SK-MEL-5 (cell line): ENCODE results near the gene CASP4. TPM values are rescaled to one million over a fixed set of nuclear protein-coding genes. Genes with fewer than 3 reads are reported as not detected.
"Not testable (repeated sequence)": the region's sequence is repeated elsewhere in the genome, so short reads cannot be mapped to it uniquely, and the experiment has no call there.

ENCODE experiments used
- DNase-seq: peaks from one replicate; pipeline ENCODE4 v3.0.0-alpha.2; 2016; ENCODE audit warnings: low read depth, low spot score
- in situ Hi-C: cut with HindIII; loops from 2 replicates; pipeline ENCODE4 v1.10.0; 2016; ENCODE audit warnings: low sequenced_read_pairs, high pct_unique_total_duplicates, low pct_unique_long_range_greater_than_20kb
- polyA plus RNA-seq, 2 experiments: library from polyadenylated mRNA; depleted of rRNA; stranded (reverse); fragments of >200 nt; gene quantifications; 2 replicates each; pipeline ENCODE4 v1.2.3, GENCODE V29; 2015
- total RNA-seq: library from RNA; depleted of rRNA; stranded (reverse); fragments of >200 nt; shearing (Covaris generic); gene quantifications from 2 replicates; pipeline ENCODE4 v1.2.3, GENCODE V29; 2014; rRNA removed

The CASP4 gene
- 91.5 and 96.1 TPM in 2 replicates for total RNA-seq
- polyA plus RNA-seq (2015; cell fraction: cytosol; rRNA removed): 53.2 and 54.5 TPM in 2 replicates
- 45.0 and 56.7 TPM in 2 replicates for polyA plus RNA-seq (2015; cell fraction: nucleus; rRNA removed)

DNA sequence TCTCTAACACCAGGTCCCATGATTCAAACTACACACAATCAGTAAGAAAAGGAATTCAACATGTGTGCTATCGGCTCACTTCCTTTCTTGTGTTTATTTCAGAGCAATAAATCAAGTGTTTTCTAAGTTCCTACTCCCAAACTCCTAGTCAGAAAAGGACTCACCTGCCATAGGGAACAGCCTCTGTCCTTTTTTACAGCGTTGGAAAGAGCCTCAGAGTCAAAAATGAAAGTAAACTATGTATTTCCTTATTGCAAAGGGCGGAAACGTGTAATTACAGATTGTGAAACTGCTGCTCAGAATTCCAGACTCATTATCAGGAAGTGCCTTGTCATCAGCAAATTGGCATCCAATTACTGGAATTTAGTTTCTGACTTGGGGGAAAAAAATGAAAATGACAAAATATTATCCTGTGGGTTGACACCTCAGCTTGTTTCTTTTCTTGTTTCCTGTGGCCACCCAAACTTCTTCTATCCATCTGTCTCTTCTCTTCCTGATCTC, at the start of gene CASP4:
Gene CASP4 (minus strand): TSS at position 220 of the 501 bp plus-strand sequence. CDS start 49 bp downstream, at position 171.
- in situ Hi-C loops: no loop called here
- DNase-seq: peak; percentile 60

DNA sequence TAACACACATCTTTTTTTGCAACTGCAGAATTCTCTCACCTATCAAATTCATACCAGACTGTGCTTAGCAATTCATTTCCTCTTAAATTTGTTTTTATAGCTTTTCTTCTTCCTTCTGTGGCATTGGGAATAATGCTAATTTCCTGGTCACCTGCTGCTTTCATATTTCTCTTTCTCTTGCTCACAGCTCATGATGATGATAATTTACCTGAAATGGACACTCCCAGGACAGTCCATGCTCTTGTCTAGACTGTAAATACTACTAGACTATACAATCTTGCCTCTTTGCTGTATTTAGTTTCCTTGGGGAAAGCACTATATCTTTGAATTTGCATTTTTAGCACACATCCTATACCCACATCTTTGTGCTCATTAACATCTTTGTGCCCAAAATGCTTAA, 39.1 kb upstream of the CASP4 start:
- in situ Hi-C loops: no loop called here
- no peak for DNase-seq

DNA sequence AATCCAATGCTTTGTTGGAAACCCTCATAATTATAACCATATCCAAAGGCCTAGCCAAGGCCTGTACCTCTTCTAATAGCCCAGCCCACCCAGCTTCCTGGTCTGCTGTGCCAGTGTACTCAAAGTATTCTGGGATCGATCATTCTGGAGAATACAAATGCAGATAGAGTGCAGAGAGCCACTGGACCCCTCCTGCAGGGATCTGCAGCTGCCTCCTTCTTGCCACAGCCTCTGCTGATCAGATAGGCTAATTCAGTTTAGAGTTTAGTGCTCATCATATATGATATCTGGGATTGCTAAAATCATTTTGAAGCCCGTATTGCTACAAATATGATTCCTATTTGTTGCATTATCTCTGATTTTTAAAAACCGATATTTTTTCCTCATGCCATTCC, 37.1 kb upstream of the CASP4 start:
- in situ Hi-C loops: no loop called here
- DNase-seq: no peak

DNA sequence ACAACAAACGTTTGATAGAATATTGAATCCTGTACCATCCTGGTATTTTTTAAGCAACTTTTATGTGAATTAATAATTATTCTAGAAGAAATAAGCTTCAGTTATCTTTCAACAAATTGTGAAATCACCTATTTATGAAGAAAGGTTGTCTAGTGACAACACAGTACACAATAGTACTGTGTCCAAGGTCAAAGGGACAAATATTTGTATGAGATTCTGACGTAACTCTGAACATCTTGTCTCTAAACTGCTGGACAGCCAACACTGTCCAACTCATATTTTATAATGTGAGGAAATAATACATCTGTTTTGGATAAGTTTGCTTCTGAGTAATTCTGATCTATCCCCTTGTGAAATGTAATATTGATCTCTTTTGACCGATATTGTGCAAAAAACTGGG, 35.6 kb upstream of the CASP4 start:
- DNase-seq: no peak
- in situ Hi-C loops: no loop called here

DNA sequence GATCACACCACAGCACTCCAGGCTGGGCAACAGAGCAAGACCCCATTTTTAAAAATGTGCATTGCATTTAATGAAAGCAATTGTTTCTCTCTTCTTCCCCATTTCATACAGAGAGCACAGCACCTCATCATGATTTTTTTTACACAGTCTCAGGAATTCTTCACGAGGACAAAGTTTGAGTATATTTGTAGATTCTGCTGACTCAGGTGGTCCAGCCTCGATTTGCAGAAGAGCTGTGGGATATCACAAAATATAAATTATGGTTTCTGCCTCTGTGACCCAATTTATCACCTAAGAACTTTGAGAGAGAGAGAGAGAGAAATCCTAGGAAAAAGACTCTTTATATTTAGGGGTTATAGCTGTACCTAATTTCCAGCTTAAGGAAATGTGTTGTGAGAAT, 34.8 kb upstream of the CASP4 start:
- in situ Hi-C loops: no loop called here
- no peak for DNase-seq

DNA sequence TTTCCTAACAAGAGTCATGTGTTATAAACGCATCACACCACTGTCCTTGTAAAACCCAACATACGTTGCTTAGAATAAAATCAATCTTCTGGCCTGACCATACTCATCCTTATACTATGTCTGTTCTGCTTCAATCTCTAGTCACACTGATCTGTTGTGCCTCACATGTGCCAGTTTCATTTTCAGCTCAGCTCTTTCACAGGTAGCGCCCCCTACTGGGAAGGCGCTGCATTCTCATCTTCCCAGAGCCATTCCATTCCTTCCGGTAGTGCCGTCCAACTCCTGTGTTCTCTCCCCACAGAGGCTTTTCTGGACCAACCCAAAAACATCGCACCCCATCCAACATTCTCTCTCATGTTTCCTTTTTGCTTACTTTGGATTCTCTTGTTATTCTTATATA, 32.4 kb upstream of the CASP4 start:
- no peak for DNase-seq
- in situ Hi-C loops: no loop called here

DNA sequence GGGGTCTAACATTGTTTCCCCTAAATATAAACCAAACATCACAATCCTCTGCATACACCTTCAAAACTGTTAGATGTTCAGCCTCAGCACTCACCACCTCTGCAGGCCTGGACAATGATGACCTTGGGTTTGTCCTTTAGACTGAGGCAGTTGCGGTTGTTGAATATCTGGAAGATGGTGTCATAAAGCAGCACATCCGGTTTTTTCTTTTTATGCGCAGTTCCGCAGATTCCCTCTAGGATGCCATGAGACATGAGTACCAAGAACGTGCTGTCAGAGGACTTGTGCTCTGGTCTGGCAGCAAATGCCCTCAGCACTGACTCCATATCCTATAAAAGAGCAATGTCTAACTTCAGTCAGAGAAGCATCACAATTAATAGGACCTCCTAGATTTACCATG, 31.8 kb upstream of the CASP4 start:
- in situ Hi-C loops: no loop called here
- peak; percentile 13 for DNase-seq

DNA sequence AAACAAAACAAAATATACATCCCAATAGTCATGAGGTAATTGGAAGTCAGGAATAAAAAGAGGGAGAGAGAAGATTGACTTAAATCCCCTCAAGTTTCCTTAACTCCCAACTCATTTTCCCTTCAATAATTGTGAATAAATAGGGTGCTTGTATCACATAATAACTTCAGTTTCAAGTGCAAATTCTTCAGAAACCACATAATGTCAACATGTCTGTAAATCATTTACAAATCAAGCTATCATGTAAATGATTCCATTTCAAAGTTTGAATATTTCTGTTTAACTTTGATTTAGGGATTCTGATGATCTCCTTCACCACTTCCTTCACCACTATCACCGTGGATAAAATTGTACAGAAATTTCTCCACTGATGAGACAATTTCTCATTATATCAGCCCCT, 31.3 kb upstream of the CASP4 start:
- in situ Hi-C loops: no loop called here
- no peak for DNase-seq

DNA sequence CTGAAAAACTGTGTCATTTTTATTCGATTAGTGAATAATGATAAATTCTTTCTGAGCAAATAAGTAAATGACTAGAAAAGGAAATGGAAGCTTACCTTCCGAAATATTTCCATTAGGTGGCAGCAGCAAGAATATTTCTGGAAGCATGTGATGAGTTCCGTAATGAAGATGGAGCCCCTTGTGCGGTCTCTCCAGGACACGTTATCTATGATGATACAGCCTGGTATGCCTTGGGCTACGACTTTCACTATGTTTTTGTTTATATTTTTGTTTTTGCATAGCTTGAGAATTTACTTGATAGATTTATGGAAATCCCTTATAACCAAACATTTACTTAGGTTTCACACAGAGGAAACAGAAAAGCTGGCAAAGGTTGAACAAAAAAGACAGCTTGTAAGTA, 28.9 kb upstream of the CASP4 start:
- DNase-seq: peak; percentile 57
- in situ Hi-C loops: no loop called here

DNA sequence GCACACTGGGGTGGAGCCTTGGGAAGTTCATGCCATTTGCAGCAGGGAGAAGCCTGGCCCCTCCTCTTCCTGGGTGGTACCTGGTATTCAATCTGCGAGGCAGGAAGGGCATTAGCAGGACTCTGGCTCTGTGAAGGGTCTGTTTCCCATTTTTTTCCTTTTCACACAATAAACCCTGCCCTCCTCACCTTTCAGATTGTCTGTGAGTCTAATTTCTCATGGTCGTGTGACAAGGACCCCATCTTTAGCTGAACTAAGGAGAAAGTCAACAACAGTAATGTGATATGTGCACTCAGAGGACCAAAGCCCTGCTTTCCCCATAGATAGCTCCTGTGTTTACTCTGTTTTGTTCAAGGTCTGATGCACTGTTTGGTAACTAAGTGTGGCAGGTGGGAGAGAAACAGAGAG, 26.6 kb upstream of the CASP4 start:
- DNase-seq: no peak
- in situ Hi-C loops: no loop called here

DNA sequence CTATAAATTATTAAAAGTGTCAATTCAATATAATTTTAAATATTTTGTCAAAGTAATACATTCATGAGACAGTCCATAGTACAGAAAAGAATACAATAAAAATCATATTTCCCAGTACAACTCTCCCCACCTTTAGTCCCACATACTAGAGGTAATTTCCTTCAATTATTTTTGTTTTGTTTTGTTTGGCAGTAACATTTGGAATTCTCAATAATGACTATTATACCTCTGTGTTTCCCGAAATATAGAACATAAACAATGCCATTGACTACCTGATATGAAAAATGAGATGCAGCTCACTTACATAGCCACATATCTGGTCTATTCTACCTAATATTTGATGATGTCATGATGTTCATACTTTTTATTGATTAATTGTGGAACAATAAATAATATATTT, 24.4 kb upstream of the CASP4 start:
- in situ Hi-C loops: no loop called here
- no peak for DNase-seq

DNA sequence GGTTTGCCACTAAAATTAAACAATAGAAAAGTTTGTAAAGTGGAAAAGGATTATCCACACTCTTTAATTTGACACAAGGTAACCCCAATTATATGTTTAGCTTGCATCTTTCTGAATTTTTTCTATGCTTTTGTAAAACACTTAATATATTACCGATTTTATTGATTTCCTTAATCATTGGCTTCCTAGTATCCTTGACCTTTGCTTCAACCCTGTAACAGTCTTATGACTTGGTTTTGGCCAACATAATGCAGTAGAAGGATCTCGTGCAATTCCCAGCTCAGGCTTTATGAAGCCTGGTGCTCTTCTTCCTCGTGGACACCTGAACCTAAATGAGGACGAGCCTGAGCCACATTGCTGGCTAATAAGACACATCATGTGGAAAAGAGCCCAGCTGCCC, 23.6 kb upstream of the CASP4 start:
- in situ Hi-C loops: no loop called here
- DNase-seq: no peak

DNA sequence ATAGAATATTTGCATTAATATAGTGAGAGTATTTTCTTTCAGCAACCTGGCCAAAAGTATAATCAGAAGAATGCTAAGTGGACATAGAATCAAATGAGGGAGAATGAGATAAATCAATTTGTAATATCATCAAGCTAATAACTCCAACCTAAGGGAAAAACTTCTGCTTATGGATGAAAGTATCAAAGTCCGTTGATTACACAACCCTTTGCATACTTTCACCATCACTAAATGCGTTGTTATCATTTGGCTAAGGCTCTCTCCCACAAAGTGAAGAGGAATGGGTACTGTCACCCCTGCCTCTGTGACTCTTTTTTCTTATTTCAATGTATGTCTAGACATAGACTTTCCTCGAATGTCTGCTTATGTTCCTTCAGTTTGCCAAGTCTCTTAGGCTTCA, 16.4 kb upstream of the CASP4 start:
- no peak for DNase-seq
- in situ Hi-C loops: no loop called here

DNA sequence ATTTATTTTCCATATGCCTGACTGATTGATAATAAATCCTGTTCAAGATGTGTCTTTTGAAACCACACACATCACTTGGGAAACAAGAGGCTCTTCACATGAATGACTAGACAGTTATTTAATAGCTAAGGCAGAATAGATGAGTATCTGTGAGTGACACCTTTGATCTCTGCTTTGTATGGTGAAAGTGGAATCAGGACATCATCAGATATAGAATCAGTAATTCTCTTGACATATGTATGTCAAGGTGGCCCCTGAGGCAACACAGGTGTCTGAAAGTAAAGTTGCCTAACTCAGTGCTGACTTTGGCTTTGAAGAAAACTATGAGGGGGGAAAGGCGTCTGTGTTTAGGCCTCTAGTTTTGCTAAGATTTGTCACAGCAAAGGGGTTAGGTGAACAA, 11.5 kb upstream of the CASP4 start:
- no peak for DNase-seq
- in situ Hi-C loops: no loop called here

DNA sequence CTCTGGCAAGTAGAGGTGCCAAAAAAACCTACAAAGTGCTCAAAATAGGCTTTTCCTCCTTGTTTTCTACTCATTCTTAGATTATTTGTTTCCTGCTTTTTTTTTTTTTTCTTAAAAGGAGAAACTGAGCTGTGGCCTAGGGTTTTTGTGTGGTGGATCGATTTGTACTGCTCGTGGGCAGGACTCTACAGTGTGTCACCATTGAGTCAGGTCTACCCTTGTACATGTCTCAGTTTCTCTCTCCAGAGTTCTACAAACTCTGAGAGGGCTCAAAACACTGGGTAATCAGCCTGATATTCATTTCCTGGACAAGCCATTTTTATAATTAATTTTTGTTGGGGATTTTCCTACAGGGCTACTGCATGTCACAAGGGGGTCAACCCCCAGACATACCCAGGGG, 5.2 kb upstream of the CASP4 start:
- DNase-seq: no peak
- in situ Hi-C loops: no loop called here

DNA sequence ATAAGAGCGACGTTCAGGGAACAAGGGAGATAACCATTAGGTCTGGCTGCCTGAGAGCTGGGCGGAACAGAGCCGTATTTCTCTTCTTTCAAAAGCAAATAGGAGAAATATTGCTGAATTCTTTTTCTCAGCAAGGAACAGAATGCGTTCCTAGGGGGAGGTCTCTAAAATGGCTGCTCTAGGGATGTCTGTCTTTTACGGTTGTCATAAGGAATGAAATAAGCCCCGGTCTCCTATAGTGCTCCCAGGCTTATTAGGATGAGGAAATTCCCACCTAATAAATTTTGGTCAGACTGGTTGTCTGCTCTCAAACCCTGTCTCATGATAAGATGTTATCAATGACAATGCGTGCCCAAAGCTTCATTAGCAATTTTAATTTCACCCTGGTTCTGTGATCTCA, 4.5 kb upstream of the CASP4 start:
- in situ Hi-C loops, DNase-seq: not testable (repeated sequence)

DNA sequence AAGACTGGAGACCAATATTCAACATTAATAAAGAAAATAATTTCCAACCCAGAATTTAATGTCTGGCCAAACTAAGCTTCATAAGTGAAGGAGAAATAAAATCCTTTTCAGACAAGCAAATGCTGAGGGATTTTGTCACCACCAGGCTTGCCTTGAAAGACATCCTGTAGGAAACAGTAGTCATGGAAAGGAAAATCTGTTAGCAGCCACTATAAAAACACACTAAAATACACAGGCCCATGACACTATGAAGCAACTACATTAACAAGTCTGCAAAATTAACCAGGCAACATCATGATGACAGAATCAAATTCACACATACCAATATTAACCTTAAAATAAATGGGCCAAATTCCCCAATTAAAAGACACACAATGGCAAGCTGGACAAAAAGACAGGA, 2.4 kb upstream of the CASP4 start:
- DNase-seq: no peak
- in situ Hi-C loops: no loop called here

DNA sequence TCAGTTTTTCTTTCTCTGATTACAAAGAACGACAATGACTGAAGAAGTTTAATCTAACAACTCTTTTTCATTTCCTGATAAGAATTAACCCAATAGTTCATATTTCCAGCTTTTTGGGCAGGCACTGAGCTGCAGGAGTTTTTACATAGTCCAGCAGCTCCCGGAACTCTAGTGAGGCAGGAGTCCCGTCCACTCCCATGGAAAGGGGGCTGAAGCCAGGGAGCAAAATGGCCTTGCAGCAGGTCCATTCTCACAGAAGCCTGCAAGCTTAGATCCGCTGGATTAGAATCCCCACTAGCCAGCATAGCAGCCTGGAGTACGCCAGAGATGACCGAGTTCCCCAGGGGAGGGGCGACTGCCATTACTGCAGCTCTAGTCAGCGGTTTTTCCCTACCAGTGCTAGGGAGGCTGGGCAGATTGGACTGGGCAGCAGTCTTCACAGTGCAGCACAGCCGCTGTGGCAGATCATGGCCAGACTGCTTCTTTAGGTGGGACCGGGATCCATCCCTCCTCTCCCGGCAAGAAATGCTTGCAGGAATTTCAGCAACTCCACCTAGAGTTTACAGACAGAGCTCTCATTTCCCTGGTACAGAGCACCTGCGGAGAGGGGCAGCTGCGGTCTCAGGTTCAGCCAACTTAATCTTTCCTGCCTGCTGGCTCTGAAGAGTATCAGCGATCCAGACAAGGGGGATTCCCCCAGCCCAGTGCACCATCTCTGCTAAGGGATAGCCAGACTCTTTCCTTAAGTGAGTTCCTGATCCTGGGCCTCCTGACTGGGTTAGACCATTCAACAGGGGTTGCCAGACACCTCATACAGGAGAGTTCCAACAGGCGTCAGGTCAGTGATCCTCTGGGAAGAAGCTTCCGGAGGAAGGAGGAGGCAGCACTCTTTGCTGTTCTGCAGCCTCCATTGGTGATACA, 742 bp upstream of the CASP4 start:
- in situ Hi-C loops: no loop called here
- no peak for DNase-seq
